Measurements from ENCODE around the gene SLC12A2.

The SLC12A2 gene

GRCh38 chr5:128163991-128164390, 80.4 kb downstream of the SLC12A2 start:
- H3K79me2 ChIP-seq (ENCODE audit: insufficient read depth, low read length): no peaks in the 10 kb centered on the region
- H2AFZ ChIP-seq (ENCODE audit: low read length): no peak overlapping the region
- no peak overlapping the region for H3K4me2 ChIP-seq (ENCODE audit: low read length)
- TF ChIP-seq CTCF (IDR thresholded peaks at IDR 0.05; ENCODE audit: low read length) (no peak), EZH2 (IDR thresholded peaks at IDR 0.05; ENCODE audit: borderline replicate concordance, low read length) (no peak)
- H3K4me1 ChIP-seq (ENCODE audit: insufficient read depth, low read length, severe bottlenecking): no peaks in the 10 kb centered on the region
- no peak overlapping the region for H3K27ac ChIP-seq (ENCODE audit: low read depth, low read length, poor library complexity, severe bottlenecking)
- H4K20me1 ChIP-seq (ENCODE audit: insufficient read depth, low read length): no peaks in the 10 kb centered on the region
- H3K9ac ChIP-seq (ENCODE audit: low read length): no peak overlapping the region
- H3K36me3 ChIP-seq (ENCODE audit: insufficient read depth, low read length): peaks cover 43% of the 10 kb centered on the region
- H3K4me3 ChIP-seq (ENCODE audit: low read depth, low read length, poor library complexity, severe bottlenecking): no peak overlapping the region
- H3K9me2 ChIP-seq (ENCODE audit: low read depth, low read length): no peaks in the 10 kb centered on the region
- no peaks in the 10 kb centered on the region for H3K27me3 ChIP-seq (ENCODE audit: insufficient read depth, low read length)
- no peaks in the 10 kb centered on the region for H3F3A ChIP-seq (ENCODE audit: insufficient read depth, low read length)
- H3K9me3 ChIP-seq (ENCODE audit: low read length): no peaks in the 10 kb centered on the region

GRCh38 chr5:128169401-128170017, 85.9 kb downstream of the SLC12A2 start:
- no peak overlapping the region for H3K27ac ChIP-seq (ENCODE audit: low read depth, low read length, poor library complexity, severe bottlenecking)
- H3F3A ChIP-seq (ENCODE audit: insufficient read depth, low read length): no peaks in the 10 kb centered on the region
- H3K4me1 ChIP-seq (ENCODE audit: insufficient read depth, low read length, severe bottlenecking): no peaks in the 10 kb centered on the region
- H3K9ac ChIP-seq (ENCODE audit: low read length): no peak overlapping the region
- H3K27me3 ChIP-seq (ENCODE audit: insufficient read depth, low read length): no peaks in the 10 kb centered on the region
- no peak overlapping the region for H3K4me3 ChIP-seq (ENCODE audit: low read depth, low read length, poor library complexity, severe bottlenecking)
- no peak overlapping the region for H3K4me2 ChIP-seq (ENCODE audit: low read length)
- no peak for TF ChIP-seq CTCF (IDR thresholded peaks at IDR 0.05; ENCODE audit: low read length)
- H3K36me3 ChIP-seq (ENCODE audit: insufficient read depth, low read length): peaks cover 25% of the 10 kb centered on the region
- H3K9me3 ChIP-seq (ENCODE audit: low read length): no peaks in the 10 kb centered on the region
- no peaks in the 10 kb centered on the region for H3K79me2 ChIP-seq (ENCODE audit: insufficient read depth, low read length)
- H2AFZ ChIP-seq (ENCODE audit: low read length): no peak overlapping the region
- H3K9me2 ChIP-seq (ENCODE audit: low read depth, low read length): no peaks in the 10 kb centered on the region
- no peaks in the 10 kb centered on the region for H4K20me1 ChIP-seq (ENCODE audit: insufficient read depth, low read length)

GRCh38 chr5:128172102-128172501, 88.5 kb downstream of the SLC12A2 start:
- H2AFZ ChIP-seq (ENCODE audit: low read length): no peak overlapping the region
- no peak overlapping the region for H3K9ac ChIP-seq (ENCODE audit: low read length)
- no peak overlapping the region for H3K4me3 ChIP-seq (ENCODE audit: low read depth, low read length, poor library complexity, severe bottlenecking)
- H3K9me3 ChIP-seq (ENCODE audit: low read length): no peaks in the 10 kb centered on the region
- H3K4me2 ChIP-seq (ENCODE audit: low read length): no peak overlapping the region
- H3K9me2 ChIP-seq (ENCODE audit: low read depth, low read length): no peaks in the 10 kb centered on the region
- no peak overlapping the region for H3K27ac ChIP-seq (ENCODE audit: low read depth, low read length, poor library complexity, severe bottlenecking)
- no peaks in the 10 kb centered on the region for H3F3A ChIP-seq (ENCODE audit: insufficient read depth, low read length)
- no peaks in the 10 kb centered on the region for H3K27me3 ChIP-seq (ENCODE audit: insufficient read depth, low read length)
- TF ChIP-seq CTCF (IDR thresholded peaks at IDR 0.05; ENCODE audit: low read length) (no peak), EZH2 (IDR thresholded peaks at IDR 0.05; ENCODE audit: borderline replicate concordance, low read length) (no peak)
- H3K79me2 ChIP-seq (ENCODE audit: insufficient read depth, low read length): no peaks in the 10 kb centered on the region
- no peaks in the 10 kb centered on the region for H4K20me1 ChIP-seq (ENCODE audit: insufficient read depth, low read length)
- peaks cover 12% of the 10 kb centered on the region for H3K36me3 ChIP-seq (ENCODE audit: insufficient read depth, low read length)
- H3K4me1 ChIP-seq (ENCODE audit: insufficient read depth, low read length, severe bottlenecking): no peaks in the 10 kb centered on the region

Data from OCI-LY1 (cell line).